GM21515 (cell line): Measurements from ENCODE around the gene CBX1.
"Not testable (repeated sequence)": the region's sequence is repeated elsewhere in the genome, so short reads cannot be mapped to it uniquely, and the experiment has no call there.

Experiments used
- ATAC-seq: cut with Tn5 transposase; IDR thresholded peaks from one replicate; pipeline ENCODE4 v1.9.1; 2021; ENCODE audit not compliant: unreplicated experiment

CBX1 gene

DNA sequence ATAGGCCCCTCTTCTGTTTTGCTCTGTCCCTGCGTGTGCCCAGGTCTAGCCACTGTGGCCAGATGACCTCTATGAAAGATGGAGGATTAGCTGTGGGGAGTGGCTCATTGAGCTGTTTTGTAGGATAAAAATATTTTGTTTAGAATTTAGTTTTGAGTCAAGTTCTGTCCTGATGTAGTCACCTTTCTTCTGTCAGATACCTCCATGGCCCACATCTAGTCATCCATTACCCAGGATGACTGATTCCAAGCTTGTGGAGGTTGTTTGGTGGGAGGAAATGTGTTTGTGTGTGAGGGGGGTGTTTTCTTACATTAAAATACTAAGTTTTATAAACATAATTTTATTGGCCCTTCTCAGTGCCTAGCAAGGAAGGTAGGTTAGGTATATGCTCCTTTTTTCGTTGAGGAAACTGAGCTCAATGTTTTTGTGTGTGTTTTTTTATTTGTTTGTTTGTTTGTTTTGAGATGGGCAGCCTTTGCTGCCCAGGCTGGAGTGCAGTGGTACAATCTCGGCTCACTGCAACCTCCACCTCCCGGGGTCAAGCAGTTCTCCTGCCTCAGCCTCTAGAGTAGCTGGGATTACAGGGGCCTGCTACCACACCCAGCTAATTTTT is 22.6 kb upstream of the CBX1 start:
- ATAC-seq: no peak

DNA sequence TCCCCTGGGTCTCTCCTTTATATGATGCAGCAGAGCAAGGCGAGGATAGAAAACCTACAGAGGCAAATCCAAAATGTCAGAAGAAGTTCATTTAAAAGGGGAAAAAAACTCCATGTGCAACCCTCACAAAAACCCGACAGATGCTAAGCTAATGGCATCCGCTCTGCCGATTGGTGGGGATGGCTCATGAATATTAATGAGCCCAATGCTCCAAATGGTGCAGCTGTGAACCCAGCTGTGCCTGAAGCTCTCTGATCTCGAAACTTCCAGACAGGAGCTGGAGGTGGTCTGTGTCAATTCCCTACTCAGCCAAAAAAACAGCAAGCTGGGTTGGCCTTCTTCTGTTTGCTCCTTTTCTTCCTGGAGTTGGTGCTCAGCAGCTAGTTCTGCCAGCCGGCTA is 21.8 kb upstream of the CBX1 start:
- ATAC-seq: no peak

DNA sequence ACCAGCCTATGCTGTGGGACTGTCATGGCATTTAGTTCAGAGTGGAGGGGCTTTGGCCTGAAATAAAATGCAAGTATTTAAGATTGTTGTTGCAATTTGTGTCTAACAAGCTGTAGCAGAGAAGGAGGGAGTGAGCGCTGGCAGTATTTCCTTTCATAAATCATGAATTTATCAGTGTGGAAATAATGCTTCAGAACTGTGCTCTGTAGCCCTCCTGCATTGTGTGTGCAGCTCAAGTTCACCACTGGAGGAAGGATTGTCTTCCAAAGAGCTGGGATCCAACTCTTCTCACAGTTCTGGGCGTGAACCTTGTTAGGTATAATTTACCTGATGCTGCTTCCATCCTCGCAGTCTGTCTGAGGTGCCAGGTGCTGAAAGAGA is 21.4 kb upstream of the CBX1 start:
- ATAC-seq: no peak

DNA sequence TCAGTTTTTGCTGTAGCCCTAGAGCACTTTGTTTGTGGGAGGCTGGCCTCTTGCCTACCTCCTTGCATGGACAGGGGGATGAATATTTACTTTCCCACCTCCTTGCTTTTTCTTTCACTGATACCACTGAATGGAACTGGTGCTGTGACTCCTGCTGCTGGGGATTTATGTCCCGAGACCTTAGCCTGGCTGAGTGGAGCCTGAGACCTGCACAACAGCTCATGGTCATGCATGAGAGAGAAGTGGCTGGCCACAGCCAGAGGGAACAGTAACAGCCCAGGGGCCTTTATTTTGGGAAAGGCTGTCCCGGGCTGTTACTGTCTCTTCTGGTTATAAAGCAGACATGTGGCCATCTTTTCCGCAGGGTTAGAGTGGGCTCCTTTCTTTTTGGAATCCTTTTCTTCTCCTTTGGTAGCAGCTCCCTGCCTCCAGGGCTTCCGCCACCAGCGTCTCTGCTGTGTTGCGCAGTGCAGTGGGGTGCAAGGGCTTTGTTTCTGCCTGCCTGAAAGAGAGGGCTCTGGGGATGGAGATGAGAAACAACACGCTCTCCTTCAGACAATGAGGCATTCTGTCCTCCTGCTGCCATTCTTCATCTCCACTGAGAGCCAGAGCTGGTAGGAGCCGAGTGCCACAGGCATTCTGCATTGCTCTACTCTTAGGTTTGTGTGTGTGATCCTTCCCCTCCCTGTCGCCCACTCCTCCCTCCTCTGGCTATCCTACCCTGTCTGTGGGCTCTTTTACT is 20.8 kb upstream of the CBX1 start:
- ATAC-seq: no peak

DNA sequence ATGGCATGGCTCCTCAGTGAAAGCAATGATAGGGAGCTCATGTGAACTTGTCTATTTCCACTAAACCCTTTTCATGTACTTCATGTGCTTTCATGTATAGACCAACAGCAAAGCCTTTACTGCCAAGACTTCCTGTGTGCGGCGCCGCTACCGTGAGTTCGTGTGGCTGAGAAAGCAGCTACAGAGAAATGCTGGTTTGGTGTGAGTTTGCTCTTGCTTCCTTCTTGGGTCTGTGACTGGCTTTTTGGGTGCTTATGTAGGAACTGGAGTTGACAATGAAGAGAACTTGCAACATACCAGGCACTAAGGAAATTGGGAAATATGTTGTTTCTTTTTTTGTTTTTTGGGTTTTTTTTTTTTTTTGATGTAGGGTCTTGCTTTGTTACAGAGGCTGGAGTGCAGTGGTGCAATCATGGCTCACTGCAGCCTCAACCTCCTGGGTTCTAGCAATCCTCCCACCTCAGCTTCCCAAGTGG is 12.0 kb upstream of the CBX1 start:
- no peak for ATAC-seq

DNA sequence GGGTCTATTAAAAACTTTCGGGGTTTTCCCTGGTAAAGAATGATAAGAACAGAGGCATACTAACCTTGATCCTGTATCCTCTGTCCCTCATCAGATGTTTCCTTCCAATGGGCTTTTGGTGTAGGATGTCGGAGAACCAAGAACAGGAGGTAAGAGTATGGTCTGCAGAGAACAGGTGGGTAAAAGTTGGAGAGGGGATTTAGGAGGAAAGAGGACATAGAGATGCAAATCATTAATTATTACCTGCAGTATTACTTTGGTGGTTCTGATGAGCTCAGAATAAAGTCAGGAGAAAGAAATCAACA is 10.6 kb upstream of the CBX1 start:
- ATAC-seq: no peak

DNA sequence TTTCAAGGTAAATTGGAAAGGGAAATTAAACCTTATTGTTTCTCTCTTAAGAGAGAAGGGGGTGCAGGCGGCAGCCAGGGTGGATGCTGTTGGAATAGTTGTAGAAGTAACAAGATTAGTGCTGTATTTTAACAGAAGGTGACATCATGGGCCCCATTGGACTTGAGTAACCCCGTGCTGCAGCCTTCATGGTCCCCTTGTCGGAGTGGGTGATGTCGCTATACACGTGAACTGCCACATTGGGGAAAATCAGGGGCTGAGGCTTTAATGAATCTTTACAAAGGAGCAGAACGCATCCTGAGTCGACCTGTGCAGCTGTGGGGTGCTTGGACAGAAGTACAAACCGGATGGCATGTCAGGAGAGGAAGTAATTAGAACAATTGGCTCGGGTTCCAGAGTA is 9.5 kb upstream of the CBX1 start:
- ATAC-seq: no peak

DNA sequence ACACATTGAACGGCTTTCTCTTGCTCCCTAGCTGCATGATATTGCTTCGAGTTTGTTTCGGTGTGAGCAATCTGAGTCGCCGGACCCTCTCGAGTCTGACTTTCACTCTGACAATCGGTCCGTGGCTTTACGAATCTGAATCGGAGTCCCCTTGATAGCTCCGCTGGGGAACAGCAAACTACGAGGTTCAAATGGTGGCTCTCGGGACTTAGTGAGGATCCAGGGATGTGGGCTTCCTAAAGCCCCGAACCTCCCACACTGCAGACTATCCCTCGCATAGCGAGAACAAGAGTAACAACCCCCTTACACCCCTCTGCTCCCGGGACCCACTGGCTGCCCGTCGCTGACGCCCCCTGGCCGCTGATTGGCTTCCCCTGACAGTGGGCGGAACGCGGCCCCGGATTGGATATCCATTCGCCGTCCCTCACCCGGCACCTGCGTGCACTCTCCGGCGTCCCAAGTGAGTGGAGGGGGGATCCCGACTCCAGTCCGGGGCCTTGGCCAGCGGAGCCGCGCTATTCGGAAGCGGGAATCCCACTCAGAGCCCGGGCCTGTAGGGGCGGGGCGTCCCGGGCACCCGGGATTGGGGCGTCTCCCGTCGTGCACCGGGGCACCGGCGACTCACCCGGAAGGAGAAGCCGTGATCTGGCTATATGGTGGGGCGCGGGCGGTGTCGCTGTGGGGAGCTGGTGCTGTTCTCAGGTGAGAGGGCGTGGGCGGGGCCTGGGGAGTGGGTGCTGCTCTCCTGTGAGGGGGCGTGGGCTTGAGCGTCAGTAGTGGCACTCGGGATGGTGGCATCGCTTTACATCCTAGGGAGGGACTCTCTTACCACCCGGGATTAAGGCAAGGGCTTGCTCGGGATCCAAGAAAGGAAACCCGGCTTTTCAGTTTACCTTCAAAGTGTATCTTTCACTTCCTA is 6.1 kb upstream of the CBX1 start, which contains the start of gene SNX11:
Gene SNX11, plus strand, starts transcription at position 630 of the 919 bp plus-strand sequence. CDS start 4,278 bp downstream, outside the sequence.
- peak; percentile 74 for ATAC-seq

DNA sequence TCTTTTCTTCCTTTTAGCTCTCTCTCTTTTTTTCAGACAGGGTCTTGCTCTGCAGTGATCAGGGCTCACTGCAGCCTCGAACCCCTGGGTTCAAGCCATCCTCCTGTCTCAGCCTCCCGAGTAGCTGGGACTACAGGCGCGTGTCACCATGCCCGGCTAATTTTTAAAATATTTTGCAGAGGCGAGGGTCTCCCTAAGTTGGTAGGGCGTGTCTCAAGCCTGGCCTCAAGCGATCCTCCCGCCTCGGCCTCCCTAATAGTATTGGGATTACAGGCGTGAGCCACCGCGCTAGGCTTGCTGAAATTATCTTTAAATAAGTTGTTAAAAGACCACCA is 5.5 kb upstream of the CBX1 start:
- no peak for ATAC-seq

DNA sequence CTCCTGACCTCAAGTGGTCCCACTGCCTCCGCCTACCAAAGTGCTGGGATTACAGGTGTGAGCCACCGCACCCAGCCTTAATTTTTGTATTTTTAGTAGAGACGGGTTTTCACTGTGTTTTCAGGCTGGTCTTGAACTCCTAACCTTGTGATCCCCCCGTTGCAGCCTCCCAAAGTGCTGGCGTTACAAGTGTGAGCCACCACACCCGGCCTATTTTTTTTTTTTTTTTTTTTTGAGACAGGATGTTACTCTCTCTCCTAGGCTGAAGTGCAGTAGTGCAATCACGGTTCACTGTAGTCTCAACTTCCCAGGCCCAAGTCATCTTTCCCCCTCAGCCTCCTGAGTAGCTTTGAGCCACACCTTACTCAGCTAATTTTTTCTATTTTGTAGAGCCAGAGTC is 3.2 kb upstream of the CBX1 start:
- ATAC-seq: no peak

DNA sequence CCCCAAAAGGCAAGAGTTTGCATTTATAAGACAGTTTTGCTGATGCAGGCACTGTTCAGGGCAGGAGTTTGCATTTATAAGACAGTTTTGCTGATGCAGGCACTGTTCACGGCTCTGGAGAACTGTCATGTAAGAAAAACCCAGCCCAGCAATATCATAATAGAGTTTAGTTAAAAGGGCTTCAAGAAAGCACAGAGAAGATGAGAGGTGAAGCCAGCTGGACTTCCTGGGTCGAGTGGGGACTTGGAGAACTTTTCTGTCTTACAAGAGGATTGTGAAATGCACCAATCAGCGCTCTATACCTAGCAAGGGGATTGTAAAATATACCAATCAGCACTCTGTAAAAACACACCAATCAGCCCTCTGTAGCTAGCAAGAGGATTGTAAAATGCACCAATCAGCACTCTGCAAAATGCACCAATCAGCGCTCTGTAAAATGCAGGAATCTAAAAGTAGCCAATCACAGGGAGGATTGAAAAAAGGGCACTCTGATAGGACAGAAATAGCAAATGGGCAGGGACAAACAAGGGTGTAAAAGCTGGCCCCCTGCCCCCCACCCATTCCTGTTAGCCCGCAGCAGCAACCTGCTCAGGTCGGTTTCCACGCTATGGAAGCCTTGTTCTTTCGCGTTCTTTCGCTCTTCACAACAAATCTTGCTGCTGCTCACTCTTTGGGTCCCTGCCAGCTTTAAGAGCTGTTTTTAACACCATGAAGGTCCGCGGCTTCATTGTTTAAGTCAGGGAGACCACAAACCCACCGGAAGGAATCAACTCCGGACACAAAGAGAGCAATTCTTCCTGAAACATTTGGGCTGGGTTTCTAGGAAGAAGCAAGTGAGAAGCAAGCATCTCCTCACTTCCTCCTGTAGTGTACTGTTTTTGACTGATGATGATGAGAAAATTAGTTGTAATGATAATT is 1.8 kb upstream of the CBX1 start:
- ATAC-seq: no peak

DNA sequence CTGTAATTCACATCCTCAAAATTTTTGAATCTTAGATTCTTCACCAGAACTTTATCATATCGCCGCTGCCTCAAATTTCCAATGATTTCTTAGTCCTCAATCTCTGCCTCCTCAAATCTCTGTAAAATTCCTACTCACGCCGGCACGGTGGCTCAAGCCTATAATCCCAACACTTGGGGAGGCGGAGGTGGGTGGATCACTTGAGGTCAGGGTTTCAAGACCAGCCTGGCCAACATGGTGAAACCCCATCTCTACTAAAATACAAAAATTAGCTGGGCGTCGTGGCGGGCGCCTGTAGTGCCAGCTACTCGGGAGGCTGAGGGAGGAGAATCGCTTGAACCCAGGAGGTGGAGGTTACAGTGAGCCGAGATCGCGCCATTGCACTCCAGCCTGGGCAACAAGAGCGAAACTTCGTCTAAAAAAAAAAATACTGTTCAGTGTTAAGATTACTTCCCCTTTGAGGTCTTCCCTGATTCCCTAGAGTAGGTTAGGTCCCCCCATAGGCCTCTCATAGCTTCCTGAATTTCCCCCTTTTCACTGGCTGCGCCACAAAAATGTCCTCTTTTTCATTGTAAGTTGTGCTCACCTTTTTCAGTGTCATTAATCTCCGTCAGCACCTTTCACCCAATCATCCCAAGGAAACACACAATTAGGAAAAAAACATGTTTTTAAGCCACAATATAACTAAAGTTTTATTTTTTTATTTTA is 919 bp upstream of the CBX1 start:
- no peak for ATAC-seq

DNA sequence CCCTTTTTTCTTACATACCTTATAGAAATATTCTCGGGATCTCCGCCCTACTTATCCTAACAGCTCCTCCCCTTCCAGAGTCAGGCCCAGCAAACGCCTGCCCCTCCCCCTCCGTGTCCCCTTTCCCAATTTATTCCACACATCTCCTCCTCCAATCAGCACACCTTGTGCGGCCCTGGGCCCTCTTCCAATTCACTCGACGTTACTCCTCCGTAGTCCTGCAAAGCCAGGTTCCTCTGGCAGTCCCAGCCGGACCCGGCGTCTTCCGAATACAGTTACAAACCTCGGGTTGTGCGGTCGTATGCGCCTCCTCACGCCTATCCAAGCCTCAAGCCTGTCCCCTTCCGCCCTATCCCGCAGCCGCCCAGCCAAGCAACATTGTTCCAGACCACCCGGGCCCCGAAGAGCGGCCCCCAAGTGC is 677 bp downstream of the CBX1 start:
- ATAC-seq: no peak

DNA sequence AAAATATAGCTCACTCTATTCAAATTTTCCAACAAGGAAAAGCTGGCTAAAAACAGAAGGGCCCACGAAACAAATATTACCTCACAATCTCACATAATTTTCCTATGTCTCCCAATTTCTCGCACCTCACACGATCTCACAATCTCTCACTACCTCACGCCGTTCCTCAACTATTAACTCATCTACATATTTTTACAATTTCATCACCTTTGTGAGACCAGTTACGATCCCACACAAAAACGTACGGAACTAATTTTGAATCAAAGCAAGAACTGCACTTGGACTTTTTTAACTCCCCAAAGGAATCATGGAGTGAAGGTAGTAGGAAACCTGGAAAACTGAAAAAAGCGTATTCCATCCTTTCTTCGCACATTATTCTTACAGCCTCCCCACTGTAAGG is 1.1 kb downstream of the CBX1 start:
- ATAC-seq: no peak

DNA sequence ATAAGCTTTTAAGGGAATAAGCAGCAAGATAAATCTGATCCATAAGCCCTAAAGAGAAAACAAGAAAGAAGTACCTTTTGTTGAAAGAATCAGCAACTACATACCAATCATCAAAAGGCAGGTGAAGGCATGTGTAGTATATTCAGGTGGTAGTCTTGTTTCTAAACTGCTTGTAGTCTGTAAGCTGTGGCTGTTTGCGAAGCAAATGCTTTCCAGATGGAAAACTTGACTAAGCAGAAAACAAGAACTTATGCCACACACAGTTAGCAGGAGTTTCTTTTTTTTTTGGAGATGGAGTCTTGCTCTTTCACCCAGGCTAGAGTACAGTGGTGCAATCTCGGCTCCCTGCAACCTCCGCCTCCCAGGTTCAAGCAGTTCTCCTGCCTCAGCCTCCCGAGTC is 5.7 kb downstream of the CBX1 start:
- no peak for ATAC-seq

DNA sequence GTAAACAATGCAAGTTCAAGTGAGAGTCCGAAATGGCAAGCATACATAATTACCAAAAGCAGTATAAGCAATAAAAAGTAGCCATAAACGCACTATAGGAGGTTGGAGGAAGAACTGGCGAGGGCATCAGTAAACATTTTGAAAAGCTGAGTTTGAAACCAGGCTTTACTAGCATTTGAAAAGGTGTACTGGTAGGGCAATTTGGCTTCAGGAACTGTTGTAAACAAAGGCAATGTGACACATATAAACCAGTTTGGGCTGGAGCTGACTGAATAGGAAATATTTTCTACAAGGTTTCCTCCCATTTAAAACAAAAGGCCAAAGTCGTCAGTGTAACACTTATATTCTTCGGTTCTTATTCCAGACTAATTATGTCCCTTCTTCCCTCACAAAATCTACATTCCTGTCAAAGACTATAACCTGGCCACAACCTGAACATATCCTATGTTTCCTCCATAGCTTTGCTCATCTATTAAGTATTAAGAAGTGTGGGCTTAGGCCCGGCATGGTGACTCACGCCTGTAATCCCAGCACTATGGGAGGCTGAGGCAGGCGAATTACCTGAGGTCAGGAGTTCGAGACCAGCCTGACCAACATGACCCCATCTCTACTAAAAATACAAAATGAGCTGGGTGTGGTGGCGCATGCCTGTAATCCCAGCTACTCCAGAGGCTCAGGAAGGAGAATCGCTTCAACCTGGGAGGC is 7.8 kb downstream of the CBX1 start:
- no peak for ATAC-seq

DNA sequence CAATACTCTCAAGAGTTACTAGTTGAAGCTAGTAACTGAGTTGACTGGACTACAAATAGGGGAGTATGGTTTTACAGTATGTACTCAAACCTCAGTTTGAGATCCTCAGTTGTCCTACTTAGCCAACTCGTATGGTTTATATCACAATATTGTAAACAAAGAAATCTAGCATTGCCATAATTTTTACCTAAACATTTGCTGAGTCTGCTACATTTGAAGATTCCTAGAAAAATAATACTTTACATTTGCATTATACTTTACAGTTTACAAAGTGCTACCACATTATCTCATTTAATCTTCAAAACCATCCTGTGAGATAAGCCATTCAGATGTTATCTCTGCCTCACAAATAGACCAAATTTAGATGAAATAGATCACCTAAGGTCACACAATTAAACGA is 16.3 kb downstream of the CBX1 start:
- no peak for ATAC-seq

DNA sequence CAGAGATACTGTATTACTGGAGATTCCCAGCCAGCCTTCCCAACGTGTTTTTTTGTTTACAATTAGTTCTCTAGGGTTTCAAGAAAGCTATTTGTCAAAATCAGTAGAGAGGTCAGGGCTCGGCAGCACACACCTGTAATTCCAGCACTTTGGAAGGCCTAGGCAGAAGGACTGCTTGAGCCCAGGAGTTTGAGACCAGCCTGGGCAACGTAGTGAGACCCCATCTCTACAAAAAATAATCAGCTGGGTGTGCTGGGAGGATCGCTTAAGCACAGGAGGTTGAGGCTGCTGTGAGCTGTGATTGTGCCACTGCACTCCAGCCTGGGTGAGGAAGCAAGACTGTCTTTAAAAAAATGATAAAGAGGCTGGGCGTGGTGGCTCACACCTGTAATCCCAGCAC is 19.4 kb downstream of the CBX1 start:
- no peak for ATAC-seq

DNA sequence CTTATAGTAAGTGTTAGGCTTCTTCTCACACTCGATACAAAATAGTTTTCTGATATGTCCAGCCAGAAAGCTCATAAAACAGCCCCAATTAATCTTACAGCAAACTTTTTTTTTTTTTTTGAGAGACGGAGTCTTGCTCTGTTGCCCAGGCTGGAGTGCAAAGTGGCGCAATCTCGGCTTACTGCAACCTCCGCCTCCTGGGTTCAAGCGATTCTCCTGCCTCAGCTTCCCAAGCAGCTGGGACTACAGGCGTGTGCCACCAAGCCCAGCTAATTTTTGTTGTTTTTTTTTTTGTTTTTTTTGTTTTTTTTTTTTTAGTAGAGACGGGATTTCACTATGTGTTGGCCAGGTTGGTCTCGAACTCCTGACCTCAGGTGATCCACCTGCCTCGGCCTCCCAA is 24.1 kb downstream of the CBX1 start:
- ATAC-seq: not testable (repeated sequence)
